ENCODE results near the gene DNMBP.

- TF ChIP-seq CTCF (IDR thresholded peaks at IDR 0.05 in 2 of 3, conservative IDR thresholded peaks at IDR 0.05 in 1 of 3; ENCODE audit: borderline replicate concordance in 1 of 3, insufficient read depth in 1 of 3, low read depth in 2 of 3, low read length in 2 of 3) (no peak), EZH2 (IDR thresholded peaks at IDR 0.05) (no peak), YY1 (IDR thresholded peaks at IDR 0.05; ENCODE audit: extremely low read depth, insufficient replicate concordance, low read depth, low read length) (no peak), TCF7L2 (IDR thresholded peaks at IDR 0.05; ENCODE audit: borderline replicate concordance, extremely low read depth, insufficient read depth, insufficient read length) (no peak), JUND (IDR thresholded peaks at IDR 0.05) (no peak), ZNF274 (IDR thresholded peaks at IDR 0.05; ENCODE audit: low read depth, low read length) (no peak), SRF (IDR thresholded peaks at IDR 0.05; ENCODE audit: low read depth) (no peak), POLR2AphosphoS5 (IDR thresholded peaks at IDR 0.05; ENCODE audit: low read depth, low read length) (no peak), POLR2A (IDR thresholded peaks at IDR 0.05; ENCODE audit: borderline replicate concordance, extremely low read depth, insufficient read depth, insufficient read length) (no peak)
Observed at GRCh38 chr10:99982728-99983127, 27.0 kb downstream of the DNMBP start.
